Measurements from ENCODE around the gene ANKRD55. TPM values are rescaled to one million over a fixed set of nuclear protein-coding genes. Genes with fewer than 3 reads are reported as not detected.

ANKRD55 gene
- total RNA-seq, 1 donor from 2014 or later = not detected

GRCh38 chr5:56094579-56095361 lies 138.4 kb downstream of the ANKRD55 start:
- H3K36me3 Mint-ChIP-seq (ENCODE audit: low read depth) = no peaks in the 10 kb centered on the region
- H3K9me3 Mint-ChIP-seq (ENCODE audit: low read depth) = no peaks in the 10 kb centered on the region
- H3K4me1 Mint-ChIP-seq (ENCODE audit: low read depth) = peaks cover 30% of the 10 kb centered on the region
- TF ChIP-seq, protein P1, sequence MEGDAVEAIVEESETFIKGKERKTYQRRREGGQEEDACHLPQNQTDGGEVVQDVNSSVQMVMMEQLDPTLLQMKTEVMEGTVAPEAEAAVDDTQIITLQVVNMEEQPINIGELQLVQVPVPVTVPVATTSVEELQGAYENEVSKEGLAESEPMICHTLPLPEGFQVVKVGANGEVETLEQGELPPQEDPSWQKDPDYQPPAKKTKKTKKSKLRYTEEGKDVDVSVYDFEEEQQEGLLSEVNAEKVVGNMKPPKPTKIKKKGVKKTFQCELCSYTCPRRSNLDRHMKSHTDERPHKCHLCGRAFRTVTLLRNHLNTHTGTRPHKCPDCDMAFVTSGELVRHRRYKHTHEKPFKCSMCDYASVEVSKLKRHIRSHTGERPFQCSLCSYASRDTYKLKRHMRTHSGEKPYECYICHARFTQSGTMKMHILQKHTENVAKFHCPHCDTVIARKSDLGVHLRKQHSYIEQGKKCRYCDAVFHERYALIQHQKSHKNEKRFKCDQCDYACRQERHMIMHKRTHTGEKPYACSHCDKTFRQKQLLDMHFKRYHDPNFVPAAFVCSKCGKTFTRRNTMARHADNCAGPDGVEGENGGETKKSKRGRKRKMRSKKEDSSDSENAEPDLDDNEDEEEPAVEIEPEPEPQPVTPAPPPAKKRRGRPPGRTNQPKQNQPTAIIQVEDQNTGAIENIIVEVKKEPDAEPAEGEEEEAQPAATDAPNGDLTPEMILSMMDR (IDR thresholded peaks at IDR 0.05) = no peak
- DNase-seq (ENCODE audit: low spot score) = no peak
- H3K4me3 Mint-ChIP-seq (ENCODE audit: unreplicated experiment) = no peak overlapping the region
- no peaks in the 10 kb centered on the region for H3K27me3 Mint-ChIP-seq (ENCODE audit: low read depth)
- no peak overlapping the region for H3K27ac Mint-ChIP-seq (ENCODE audit: unreplicated experiment)

- Mint-ChIP-seq H3K27ac (ENCODE audit: unreplicated experiment) (no peak overlapping the region), H3K9me3 (ENCODE audit: low read depth) (no peaks in the 10 kb centered on the region), H3K4me1 (ENCODE audit: low read depth) (peaks cover 23% of the 10 kb centered on the region), H3K4me3 (ENCODE audit: unreplicated experiment) (no peak overlapping the region), H3K27me3 (ENCODE audit: low read depth) (no peaks in the 10 kb centered on the region), H3K36me3 (ENCODE audit: low read depth) (no peaks in the 10 kb centered on the region)
- DNase-seq (ENCODE audit: low spot score) = no peak
- TF ChIP-seq, protein P1 (IDR thresholded peaks at IDR 0.05) = no peak
Observed at GRCh38 chr5:56093970-56094369, 139.2 kb downstream of the ANKRD55 start.

DNA sequence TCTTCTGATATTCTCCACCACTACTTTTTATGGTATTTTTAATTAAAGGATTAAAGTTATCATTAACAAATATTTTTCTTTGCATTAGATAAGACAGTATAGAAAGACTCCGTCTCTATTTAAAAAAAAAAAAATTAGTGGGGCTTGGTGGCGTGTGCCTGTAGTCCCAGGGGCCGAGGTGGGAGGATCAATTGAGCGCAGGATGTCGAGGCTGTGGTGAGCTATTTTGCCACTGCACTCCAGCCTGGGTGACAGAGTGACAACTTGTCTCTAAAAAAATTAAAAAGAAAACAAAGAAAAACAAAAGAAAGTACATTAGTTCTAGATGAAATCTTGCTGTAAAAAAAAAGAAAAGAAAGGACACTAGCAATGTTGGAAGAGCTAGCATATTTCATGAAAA lies 141.0 kb downstream of the ANKRD55 start:
- no peak overlapping the region for H3K27ac Mint-ChIP-seq (ENCODE audit: unreplicated experiment)
- TF ChIP-seq, protein P1 (IDR thresholded peaks at IDR 0.05) = no peak
- H3K4me3 Mint-ChIP-seq (ENCODE audit: unreplicated experiment) = no peak overlapping the region
- no peaks in the 10 kb centered on the region for H3K9me3 Mint-ChIP-seq (ENCODE audit: low read depth)
- DNase-seq (ENCODE audit: low spot score) = no peak
- no peaks in the 10 kb centered on the region for H3K36me3 Mint-ChIP-seq (ENCODE audit: low read depth)
- no peaks in the 10 kb centered on the region for H3K27me3 Mint-ChIP-seq (ENCODE audit: low read depth)
- H3K4me1 Mint-ChIP-seq (ENCODE audit: low read depth) = peaks cover 10% of the 10 kb centered on the region

- no peaks in the 10 kb centered on the region for H3K36me3 Mint-ChIP-seq (ENCODE audit: low read depth)
- H3K4me3 Mint-ChIP-seq (ENCODE audit: unreplicated experiment) = no peak overlapping the region
- DNase-seq (ENCODE audit: low spot score) = no peak
- TF ChIP-seq, protein P1 (IDR thresholded peaks at IDR 0.05) = no peak
- no peaks in the 10 kb centered on the region for H3K9me3 Mint-ChIP-seq (ENCODE audit: low read depth)
- no peaks in the 10 kb centered on the region for H3K27me3 Mint-ChIP-seq (ENCODE audit: low read depth)
- no peak overlapping the region for H3K27ac Mint-ChIP-seq (ENCODE audit: unreplicated experiment)
- peaks cover 9% of the 10 kb centered on the region for H3K4me1 Mint-ChIP-seq (ENCODE audit: low read depth)
Observed at GRCh38 chr5:56091664-56092063, 141.5 kb downstream of the ANKRD55 start.

DNA sequence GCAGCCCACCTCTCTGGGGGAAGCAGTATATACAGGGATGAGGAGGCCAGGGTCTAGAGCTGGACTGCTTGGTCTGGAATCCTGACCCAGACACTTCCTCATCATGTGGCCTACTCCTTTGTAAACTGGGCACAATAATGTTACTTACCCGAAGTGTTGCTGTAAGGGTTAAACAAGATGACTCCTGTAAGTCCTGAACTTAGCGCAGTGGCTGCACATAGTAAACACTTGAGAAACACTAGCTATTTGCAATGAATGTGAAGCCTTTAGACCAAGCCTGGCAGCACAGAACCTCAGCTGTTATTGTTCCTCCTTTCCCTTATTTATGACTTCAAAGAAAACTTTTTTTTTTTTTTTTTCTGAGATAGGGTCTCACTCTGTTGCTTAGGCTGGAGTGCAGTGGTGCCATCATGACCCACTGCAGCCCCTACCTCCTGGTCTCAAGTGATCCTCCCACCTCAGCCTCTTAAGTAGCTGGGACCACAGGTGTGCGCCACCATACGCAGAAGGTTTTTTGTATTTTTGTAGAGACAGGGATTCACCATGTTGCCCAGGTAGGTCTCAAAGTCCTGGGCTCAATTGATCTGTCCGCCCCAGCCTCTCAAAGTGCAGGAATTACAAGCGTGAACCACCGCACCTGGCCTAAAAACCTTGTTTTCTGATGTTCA lies 142.2 kb downstream of the ANKRD55 start:
- no peaks in the 10 kb centered on the region for H3K36me3 Mint-ChIP-seq (ENCODE audit: low read depth)

More for the DNA sequence above, 142.2 kb downstream of the ANKRD55 start:
- Mint-ChIP-seq H3K4me3 (ENCODE audit: unreplicated experiment) (no peak overlapping the region), H3K4me1 (ENCODE audit: low read depth) (peaks cover 6% of the 10 kb centered on the region), H3K27ac (ENCODE audit: unreplicated experiment) (no peak overlapping the region), H3K27me3 (ENCODE audit: low read depth) (no peaks in the 10 kb centered on the region), H3K9me3 (ENCODE audit: low read depth) (no peaks in the 10 kb centered on the region)
- DNase-seq (ENCODE audit: low spot score) = no peak
- TF ChIP-seq, protein P1 (IDR thresholded peaks at IDR 0.05) = no peak
